HepG2 (cell line): ENCODE measurements around the gene KDM3B. TPM values are rescaled to one million over a fixed set of nuclear protein-coding genes. Genes with fewer than 3 reads are reported as not detected.

Source experiments
- ATF1 ChIP-seq: IDR thresholded peaks from 2 replicates; pipeline ENCODE4 v1.6.1; 2016; ENCODE audit warnings: mild to moderate bottlenecking, control low read depth
- DMAP1 ChIP-seq: IDR thresholded peaks from 2 replicates; pipeline ENCODE4 v1.6.1; 2016
- DNMT1 ChIP-seq: sonication (generic); formaldehyde crosslinking; IDR thresholded peaks from 2 replicates; pipeline ENCODE4 v1.5.1; 2020; ENCODE audit warnings: mild to moderate bottlenecking, missing genetic modification reagents
- JUNB ChIP-seq: sonication (generic); formaldehyde crosslinking; IDR thresholded peaks from 2 replicates; pipeline ENCODE4 v1.8.0; 2022; ENCODE audit warnings: missing genetic modification reagents, mild to moderate bottlenecking, borderline replicate concordance
- JUND ChIP-seq: sonication (generic); formaldehyde crosslinking; IDR thresholded peaks from 2 replicates; pipeline ENCODE4 v1.8.0; 2022; ENCODE audit warnings: mild to moderate bottlenecking, missing genetic modification reagents
- MED1 ChIP-seq: sonication (generic); formaldehyde crosslinking; IDR thresholded peaks from 2 replicates; pipeline ENCODE4 v1.4.0; 2020; ENCODE audit warnings: missing genetic modification reagents
- MED8 ChIP-seq: sonication (generic); formaldehyde crosslinking; IDR thresholded peaks from 2 replicates; pipeline ENCODE4 v1.8.1; 2023; ENCODE audit warnings: mild to moderate bottlenecking, missing genetic modification reagents; ENCODE audit not compliant: insufficient replicate concordance
- MTA3 ChIP-seq: sonication (generic); formaldehyde crosslinking; IDR thresholded peaks from 2 replicates; pipeline ENCODE4 v1.4.0; 2020; ENCODE audit warnings: missing genetic modification reagents
- MXD4 ChIP-seq: IDR thresholded peaks from 2 replicates; pipeline ENCODE4 v1.6.1; 2016; ENCODE audit warnings: mild to moderate bottlenecking, missing biosample characterization, missing genetic modification reagents
- PAWR ChIP-seq: sonication (generic); formaldehyde crosslinking; IDR thresholded peaks from 2 replicates; pipeline ENCODE4 v1.4.0; 2020; ENCODE audit warnings: missing genetic modification reagents, mild to moderate bottlenecking, borderline replicate concordance
- POGZ ChIP-seq: sonication (generic); formaldehyde crosslinking; IDR thresholded peaks from 2 replicates; pipeline ENCODE4 v1.4.0; 2020; ENCODE audit warnings: mild to moderate bottlenecking, missing genetic modification reagents
- SOX5 ChIP-seq: IDR thresholded peaks from 2 replicates; pipeline ENCODE4 v1.6.1; 2016; ENCODE audit warnings: borderline replicate concordance
- SYNCRIP ChIP-seq: fragments of 200-400 bp; formaldehyde crosslinking; IDR thresholded peaks from 2 replicates; pipeline ENCODE4 v1.6.1; 2018; ENCODE audit warnings: mild to moderate bottlenecking, low read depth, low read length; ENCODE audit not compliant: insufficient read depth
- TEAD3 ChIP-seq: optimal IDR thresholded peaks from 2 replicates; pipeline ENCODE3; 2016; ENCODE audit warnings: borderline replicate concordance
- TFE3 ChIP-seq: IDR thresholded peaks from 2 replicates; pipeline ENCODE4 v1.6.1; 2016
- XBP1 ChIP-seq: sonication (generic); formaldehyde crosslinking; IDR thresholded peaks from 2 replicates; pipeline ENCODE4 v1.5.0; 2020; ENCODE audit warnings: missing genetic modification reagents
- ZEB1 ChIP-seq: IDR thresholded peaks from 2 replicates; pipeline ENCODE4 v1.6.1; 2012; ENCODE audit warnings: mild to moderate bottlenecking, low read depth, inconsistent platforms; ENCODE audit not compliant: insufficient replicate concordance
- ZFP36 ChIP-seq: fragments of 150-350 bp; IDR thresholded peaks from 2 replicates; pipeline ENCODE4 v1.6.1; 2018; ENCODE audit warnings: borderline replicate concordance, low read length, low read depth; ENCODE audit not compliant: partially characterized antibody
- polyA plus RNA-seq, 8 experiments: library from polyadenylated mRNA; depleted of rRNA in 3 of 8; stranded (reverse) in 7 of 8; unstranded in 1 of 8; fragments of >200 nt; fragmentation: Illumina TruSeq in 4 of 8; extraction: Trizol in 4 of 8; gene quantifications; 2 replicates each; pipeline versions ENCODE4 v1.2.1 to v1.2.3, GENCODE V29; 2011 to 2016; ENCODE audit warnings: low read depth in 4 of 8, missing spikeins in 1 of 8, mixed read lengths in 1 of 8; ENCODE audit not compliant: insufficient read depth in 1 of 8
- total RNA-seq, 5 experiments: library from RNA; depleted of rRNA; stranded (reverse); fragments of >200 nt; fragmentation: Illumina TruSeq; extraction: Trizol; gene quantifications; 2 replicates each; pipeline ENCODE4 v1.2.3, GENCODE V29; 2016; ENCODE audit warnings: low read depth in 1 of 5
- TF ChIP-seq, protein P1 (sequence below): sonication (generic); formaldehyde crosslinking; IDR thresholded peaks from 2 replicates; pipeline ENCODE4 v1.8.0; 2023; ENCODE audit warnings: mild to moderate bottlenecking, missing genetic modification reagents
- TF ChIP-seq, protein P2 (sequence below), 2 experiments: sonication (generic) in 1 of 2; formaldehyde crosslinking in 1 of 2; IDR thresholded peaks; 2 replicates each; pipeline versions ENCODE4 v1.6.1 to v1.9.0; 2014 to 2022; ENCODE audit warnings: antibody characterized with exemption in 1 of 2, borderline replicate concordance in 1 of 2, inconsistent platforms in 1 of 2, low read depth in 1 of 2, missing genetic modification reagents in 1 of 2

KDM3B gene
- total and polyA plus RNA-seq, 2 of the 13 experiments (the other 11 are each of a cell fraction or from before 2014, with no cell fraction given), result 19.7 to 34.3 TPM

GRCh38 chr5:138464008-138464387 is 111.5 kb downstream of the KDM3B start (continued):
- TF ChIP-seq PAWR (CRISPR knock-in tag) (no peak), JUNB (CRISPR knock-in tag) (no peak), ATF1 (CRISPR knock-in tag) (no peak), MTA3 (no peak), DMAP1 (CRISPR knock-in tag) (no peak), DNMT1 (0 out of 2 replicates have a peak, but pooled peaks have one; percentile 76), JUND (CRISPR knock-in tag) (no peak), TEAD3 (CRISPR knock-in tag) (no peak), MXD4 (CRISPR knock-in tag) (peak; percentile 53; the same call in 1 of the 2 replicates), ZFP36 (no peak), POGZ (CRISPR knock-in tag) (peak; percentile 55; the same call in 1 of the 2 replicates), TFE3 (peak; percentile 60), SOX5 (peak; percentile 55; the same call in 1 of the 2 replicates), ZEB1 (peak; percentile 43), MED8 (CRISPR knock-in tag) (peak; percentile 35), MED1 (CRISPR knock-in tag) (peak; percentile 62; the same call in 1 of the 2 replicates), XBP1 (CRISPR knock-in tag) (no peak), SYNCRIP (no peak)
- TF ChIP-seq, protein P1, sequence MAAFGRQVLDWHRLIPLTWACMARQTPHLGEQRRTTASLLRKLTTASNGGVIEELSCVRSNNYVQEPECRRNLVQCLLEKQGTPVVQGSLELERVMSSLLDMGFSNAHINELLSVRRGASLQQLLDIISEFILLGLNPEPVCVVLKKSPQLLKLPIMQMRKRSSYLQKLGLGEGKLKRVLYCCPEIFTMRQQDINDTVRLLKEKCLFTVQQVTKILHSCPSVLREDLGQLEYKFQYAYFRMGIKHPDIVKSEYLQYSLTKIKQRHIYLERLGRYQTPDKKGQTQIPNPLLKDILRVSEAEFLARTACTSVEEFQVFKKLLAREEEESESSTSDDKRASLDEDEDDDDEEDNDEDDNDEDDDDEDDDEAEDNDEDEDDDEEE, result 0 out of 2 replicates have a peak, but pooled peaks have one; percentile 63
- TF ChIP-seq, protein P2, sequence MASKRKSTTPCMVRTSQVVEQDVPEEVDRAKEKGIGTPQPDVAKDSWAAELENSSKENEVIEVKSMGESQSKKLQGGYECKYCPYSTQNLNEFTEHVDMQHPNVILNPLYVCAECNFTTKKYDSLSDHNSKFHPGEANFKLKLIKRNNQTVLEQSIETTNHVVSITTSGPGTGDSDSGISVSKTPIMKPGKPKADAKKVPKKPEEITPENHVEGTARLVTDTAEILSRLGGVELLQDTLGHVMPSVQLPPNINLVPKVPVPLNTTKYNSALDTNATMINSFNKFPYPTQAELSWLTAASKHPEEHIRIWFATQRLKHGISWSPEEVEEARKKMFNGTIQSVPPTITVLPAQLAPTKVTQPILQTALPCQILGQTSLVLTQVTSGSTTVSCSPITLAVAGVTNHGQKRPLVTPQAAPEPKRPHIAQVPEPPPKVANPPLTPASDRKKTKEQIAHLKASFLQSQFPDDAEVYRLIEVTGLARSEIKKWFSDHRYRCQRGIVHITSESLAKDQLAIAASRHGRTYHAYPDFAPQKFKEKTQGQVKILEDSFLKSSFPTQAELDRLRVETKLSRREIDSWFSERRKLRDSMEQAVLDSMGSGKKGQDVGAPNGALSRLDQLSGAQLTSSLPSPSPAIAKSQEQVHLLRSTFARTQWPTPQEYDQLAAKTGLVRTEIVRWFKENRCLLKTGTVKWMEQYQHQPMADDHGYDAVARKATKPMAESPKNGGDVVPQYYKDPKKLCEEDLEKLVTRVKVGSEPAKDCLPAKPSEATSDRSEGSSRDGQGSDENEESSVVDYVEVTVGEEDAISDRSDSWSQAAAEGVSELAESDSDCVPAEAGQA (IDR thresholded peaks at IDR 0.05; ENCODE audit: low read depth), result 0 out of 2 replicates have a peak, but pooled peaks have one; percentile 32
- TF ChIP-seq, protein P2 (CRISPR knock-in tag; IDR thresholded peaks at IDR 0.05; ENCODE audit: borderline replicate concordance), result no peak
